Measurements from ENCODE around the gene CDC34.

DNA sequence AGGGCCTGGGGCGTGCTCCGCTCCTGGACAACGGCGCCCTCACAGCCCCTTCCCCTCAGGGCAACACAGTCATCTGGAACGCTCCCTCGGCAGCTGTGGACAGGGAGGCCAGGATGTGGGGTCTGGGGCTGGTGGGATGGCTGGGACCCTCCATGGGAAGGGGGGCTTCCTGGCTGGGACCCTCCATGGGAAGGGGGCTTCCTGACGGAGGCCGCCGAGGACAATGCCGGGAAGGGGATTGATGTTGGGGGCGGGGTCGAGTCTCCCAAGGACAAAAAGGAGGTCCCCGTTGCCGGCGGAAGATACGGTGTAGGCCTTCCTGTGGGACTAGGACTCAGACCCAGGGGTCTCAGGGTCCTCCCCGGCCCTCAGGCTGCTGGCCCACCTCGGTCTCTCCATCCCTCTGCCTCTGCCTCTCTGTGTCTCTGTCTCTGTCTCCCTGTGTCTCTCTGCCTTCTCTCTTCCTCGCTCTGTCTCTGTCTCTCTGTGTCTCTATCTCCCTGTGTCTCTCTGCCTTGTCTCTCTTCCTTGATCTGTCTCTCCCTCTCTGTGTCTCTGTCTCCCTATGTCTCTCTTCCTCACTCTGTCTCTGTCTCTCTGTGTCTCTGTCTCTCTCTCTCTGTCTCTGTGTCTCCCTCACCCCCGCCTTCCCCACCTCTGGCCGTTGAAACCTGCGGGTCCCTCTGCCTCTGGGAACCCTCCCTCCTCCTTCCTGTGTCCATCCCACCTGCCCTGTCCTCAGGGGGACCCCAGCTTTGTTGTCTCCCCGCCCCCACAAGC, 38.0 kb upstream of the CDC34 start:
- TF ChIP-seq NRF1 (IDR thresholded peaks at IDR 0.05; ENCODE audit: low read depth, low read length) (no peak), RAD21 (IDR thresholded peaks at IDR 0.05 in 1 of 2, conservative IDR thresholded peaks at IDR 0.05 in 1 of 2; ENCODE audit: low read depth in 2 of 2, low read length in 2 of 2) (no peak), POLR2AphosphoS5 (IDR thresholded peaks at IDR 0.05; ENCODE audit: low read depth, low read length) (no peak), CREB1 (IDR thresholded peaks at IDR 0.05) (no peak), YY1 (IDR thresholded peaks at IDR 0.05; ENCODE audit: low read depth, low read length) (no peak), POLR2A (IDR thresholded peaks at IDR 0.05; ENCODE audit: control extremely low read depth in 1 of 2, low read depth in 2 of 2, low read length in 2 of 2) (no peak)
- TF ChIP-seq, protein P1, sequence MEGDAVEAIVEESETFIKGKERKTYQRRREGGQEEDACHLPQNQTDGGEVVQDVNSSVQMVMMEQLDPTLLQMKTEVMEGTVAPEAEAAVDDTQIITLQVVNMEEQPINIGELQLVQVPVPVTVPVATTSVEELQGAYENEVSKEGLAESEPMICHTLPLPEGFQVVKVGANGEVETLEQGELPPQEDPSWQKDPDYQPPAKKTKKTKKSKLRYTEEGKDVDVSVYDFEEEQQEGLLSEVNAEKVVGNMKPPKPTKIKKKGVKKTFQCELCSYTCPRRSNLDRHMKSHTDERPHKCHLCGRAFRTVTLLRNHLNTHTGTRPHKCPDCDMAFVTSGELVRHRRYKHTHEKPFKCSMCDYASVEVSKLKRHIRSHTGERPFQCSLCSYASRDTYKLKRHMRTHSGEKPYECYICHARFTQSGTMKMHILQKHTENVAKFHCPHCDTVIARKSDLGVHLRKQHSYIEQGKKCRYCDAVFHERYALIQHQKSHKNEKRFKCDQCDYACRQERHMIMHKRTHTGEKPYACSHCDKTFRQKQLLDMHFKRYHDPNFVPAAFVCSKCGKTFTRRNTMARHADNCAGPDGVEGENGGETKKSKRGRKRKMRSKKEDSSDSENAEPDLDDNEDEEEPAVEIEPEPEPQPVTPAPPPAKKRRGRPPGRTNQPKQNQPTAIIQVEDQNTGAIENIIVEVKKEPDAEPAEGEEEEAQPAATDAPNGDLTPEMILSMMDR (IDR thresholded peaks at IDR 0.05; ENCODE audit: control extremely low read depth in 1 of 3, insufficient read depth in 1 of 3, low read depth in 1 of 3, low read length in 3 of 3): no peak
- TF ChIP-seq, protein P2, sequence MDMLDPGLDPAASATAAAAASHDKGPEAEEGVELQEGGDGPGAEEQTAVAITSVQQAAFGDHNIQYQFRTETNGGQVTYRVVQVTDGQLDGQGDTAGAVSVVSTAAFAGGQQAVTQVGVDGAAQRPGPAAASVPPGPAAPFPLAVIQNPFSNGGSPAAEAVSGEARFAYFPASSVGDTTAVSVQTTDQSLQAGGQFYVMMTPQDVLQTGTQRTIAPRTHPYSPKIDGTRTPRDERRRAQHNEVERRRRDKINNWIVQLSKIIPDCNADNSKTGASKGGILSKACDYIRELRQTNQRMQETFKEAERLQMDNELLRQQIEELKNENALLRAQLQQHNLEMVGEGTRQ (IDR thresholded peaks at IDR 0.05; ENCODE audit: low read length): no peak

Data from H1 (cell line).